KMS-11 (cell line): ENCODE data around the gene AGBL5.

Experiments
- H2AFZ ChIP-seq: fragments of 200-600 bp; sonication (generic); 2 replicates; pipeline ENCODE4 v1.6.1; 2016; ENCODE audit warnings: antibody characterized with exemption, mixed run types, low read depth
- H3K27ac ChIP-seq: fragments of 200-600 bp; sonication (generic); 2 replicates; pipeline ENCODE4 v1.6.1; 2016; ENCODE audit warnings: mild to moderate bottlenecking, mixed run types
- H3K27me3 ChIP-seq: fragments of 200-600 bp; sonication (generic); 2 replicates; pipeline ENCODE4 v1.6.1; 2017; ENCODE audit warnings: mild to moderate bottlenecking, low read depth, mixed run types, moderate library complexity; ENCODE audit not compliant: insufficient read depth
- H3K36me3 ChIP-seq: fragments of 200-600 bp; sonication (generic); 2 replicates; pipeline ENCODE4 v1.6.1; 2017; ENCODE audit warnings: mild to moderate bottlenecking, mixed run types; ENCODE audit not compliant: insufficient read depth
- H3K4me1 ChIP-seq: fragments of 200-600 bp; sonication (generic); 2 replicates; pipeline ENCODE4 v1.6.1; 2016; ENCODE audit warnings: mild to moderate bottlenecking, low read depth, mixed run types; ENCODE audit not compliant: poor library complexity, severe bottlenecking
- H3K4me2 ChIP-seq: fragments of 200-600 bp; sonication (generic); 2 replicates; pipeline ENCODE4 v1.7.0; 2016; ENCODE audit warnings: mild to moderate bottlenecking, mixed run types
- H3K4me3 ChIP-seq: fragments of 200-600 bp; sonication (generic); IDR thresholded peaks from 2 replicates; pipeline ENCODE4 v1.6.1; 2017; ENCODE audit warnings: low read depth, low read length, mixed read lengths; ENCODE audit not compliant: insufficient read depth
- H3K79me2 ChIP-seq: fragments of 200-600 bp; sonication (generic); 2 replicates; pipeline ENCODE4 v1.6.1; 2016; ENCODE audit warnings: low read depth, mixed run types; ENCODE audit not compliant: insufficient read depth
- H3K9ac ChIP-seq: fragments of 200-600 bp; sonication (generic); 2 replicates; pipeline ENCODE4 v1.6.1; 2016; ENCODE audit warnings: mild to moderate bottlenecking, mixed run types
- H4K20me1 ChIP-seq: fragments of 200-600 bp; sonication (generic); 2 replicates; pipeline ENCODE4 v1.6.1; 2016; ENCODE audit warnings: mild to moderate bottlenecking, mixed run types; ENCODE audit not compliant: insufficient read depth
- CTCF ChIP-seq: fragments of 200-600 bp; sonication (generic); conservative IDR thresholded peaks from 2 replicates; pipeline ENCODE4 v1.6.1; 2017; ENCODE audit warnings: low read depth, mild to moderate bottlenecking, antibody characterized with exemption, low read length, moderate library complexity, mixed read lengths

Gene AGBL5

GRCh38 chr2:27077231-27077630 lies 25.8 kb downstream of the AGBL5 start:
- Histone ChIP-seq H3K4me3 (no peak overlapping the region), H4K20me1 (no peaks in the 10 kb centered on the region), H3K79me2 (no peaks in the 10 kb centered on the region), H3K4me2 (no peak overlapping the region), H3K27ac (no peak overlapping the region), H2AFZ (no peak overlapping the region), H3K4me1 (peaks cover 23% of the 10 kb centered on the region), H3K27me3 (peaks cover 13% of the 10 kb centered on the region), H3K36me3 (no peaks in the 10 kb centered on the region), H3K9ac (no peak overlapping the region)
- no peak for TF ChIP-seq CTCF

- Histone ChIP-seq H3K4me3 (no peak within 1 kb of the TSS), H3K4me2 (no peak within 1 kb of the TSS), H4K20me1 (no peaks in the 10 kb centered on the region), H3K36me3 (no peaks in the 10 kb centered on the region), H3K79me2 (no peaks in the 10 kb centered on the region), H3K27ac (no peak within 1 kb of the TSS), H3K4me1 (peaks cover 19% of the 10 kb centered on the region), H3K9ac (no peak within 1 kb of the TSS), H3K27me3 (peaks cover 13% of the 10 kb centered on the region), H2AFZ (no peak within 1 kb of the TSS)
- no peak for TF ChIP-seq CTCF
Observed at GRCh38 chr2:27078267-27079194, 27.1 kb downstream of the AGBL5 start, which contains the start of gene EMILIN1. EMILIN1 (plus strand) TSS chr2:27078615; CDS start chr2:27079066, 451 bp downstream.

- H3K36me3 ChIP-seq, result no peaks in the 10 kb centered on the region
- no peak overlapping the region for H2AFZ ChIP-seq
- no peak overlapping the region for H3K27ac ChIP-seq
- no peaks in the 10 kb centered on the region for H3K79me2 ChIP-seq
- no peak overlapping the region for H3K9ac ChIP-seq
- H3K27me3 ChIP-seq, result peaks cover 13% of the 10 kb centered on the region
- H3K4me3 ChIP-seq, result no peak overlapping the region
- no peak for TF ChIP-seq CTCF
- no peaks in the 10 kb centered on the region for H4K20me1 ChIP-seq
- H3K4me1 ChIP-seq, result peaks cover 19% of the 10 kb centered on the region
- no peak overlapping the region for H3K4me2 ChIP-seq
Observed at GRCh38 chr2:27079233-27080139, 28.0 kb downstream of the AGBL5 start.

- Histone ChIP-seq H3K4me2 (no peak overlapping the region), H3K27ac (no peak overlapping the region), H3K79me2 (no peaks in the 10 kb centered on the region), H4K20me1 (no peaks in the 10 kb centered on the region), H2AFZ (no peak overlapping the region), H3K4me1 (peaks cover 15% of the 10 kb centered on the region), H3K9ac (no peak overlapping the region), H3K4me3 (no peak overlapping the region), H3K36me3 (no peaks in the 10 kb centered on the region), H3K27me3 (peaks cover 13% of the 10 kb centered on the region)
- no peak for TF ChIP-seq CTCF
Observed at GRCh38 chr2:27080140-27080469, 28.6 kb downstream of the AGBL5 start.
